ENCODE measurements around the gene CSN2.

CSN2 gene, protein sequence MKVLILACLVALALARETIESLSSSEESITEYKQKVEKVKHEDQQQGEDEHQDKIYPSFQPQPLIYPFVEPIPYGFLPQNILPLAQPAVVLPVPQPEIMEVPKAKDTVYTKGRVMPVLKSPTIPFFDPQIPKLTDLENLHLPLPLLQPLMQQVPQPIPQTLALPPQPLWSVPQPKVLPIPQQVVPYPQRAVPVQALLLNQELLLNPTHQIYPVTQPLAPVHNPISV

DNA sequence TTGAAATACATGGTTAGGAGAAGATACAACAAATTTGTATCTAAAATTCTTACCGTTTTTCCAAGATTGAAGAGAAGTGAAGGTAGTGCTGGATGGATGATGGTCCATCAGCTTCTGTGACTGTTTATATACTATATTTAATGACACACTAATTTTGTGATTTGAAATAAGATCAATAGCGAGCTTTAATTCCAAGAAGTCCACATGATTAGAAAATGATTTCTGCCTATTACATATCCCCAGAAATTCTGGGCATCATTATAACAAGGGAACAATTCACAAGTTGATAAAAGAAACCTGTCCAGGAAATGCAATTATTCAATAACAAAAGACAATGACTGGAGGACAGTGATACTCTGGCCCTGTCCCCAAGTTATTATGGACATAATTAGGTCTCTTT, at the start of gene CSN2:
CSN2 (minus strand) TSS at position 101 of the 400 bp plus-strand sequence. CDS start 4,733 bp downstream, outside the sequence.
- no peak for TF ChIP-seq ZFX (IDR thresholded peaks at IDR 0.05)
- TF ChIP-seq, protein P1, sequence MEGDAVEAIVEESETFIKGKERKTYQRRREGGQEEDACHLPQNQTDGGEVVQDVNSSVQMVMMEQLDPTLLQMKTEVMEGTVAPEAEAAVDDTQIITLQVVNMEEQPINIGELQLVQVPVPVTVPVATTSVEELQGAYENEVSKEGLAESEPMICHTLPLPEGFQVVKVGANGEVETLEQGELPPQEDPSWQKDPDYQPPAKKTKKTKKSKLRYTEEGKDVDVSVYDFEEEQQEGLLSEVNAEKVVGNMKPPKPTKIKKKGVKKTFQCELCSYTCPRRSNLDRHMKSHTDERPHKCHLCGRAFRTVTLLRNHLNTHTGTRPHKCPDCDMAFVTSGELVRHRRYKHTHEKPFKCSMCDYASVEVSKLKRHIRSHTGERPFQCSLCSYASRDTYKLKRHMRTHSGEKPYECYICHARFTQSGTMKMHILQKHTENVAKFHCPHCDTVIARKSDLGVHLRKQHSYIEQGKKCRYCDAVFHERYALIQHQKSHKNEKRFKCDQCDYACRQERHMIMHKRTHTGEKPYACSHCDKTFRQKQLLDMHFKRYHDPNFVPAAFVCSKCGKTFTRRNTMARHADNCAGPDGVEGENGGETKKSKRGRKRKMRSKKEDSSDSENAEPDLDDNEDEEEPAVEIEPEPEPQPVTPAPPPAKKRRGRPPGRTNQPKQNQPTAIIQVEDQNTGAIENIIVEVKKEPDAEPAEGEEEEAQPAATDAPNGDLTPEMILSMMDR (conservative IDR thresholded peaks at IDR 0.05), result no peak
- no peak within 1 kb of the TSS for H3K27ac ChIP-seq

DNA sequence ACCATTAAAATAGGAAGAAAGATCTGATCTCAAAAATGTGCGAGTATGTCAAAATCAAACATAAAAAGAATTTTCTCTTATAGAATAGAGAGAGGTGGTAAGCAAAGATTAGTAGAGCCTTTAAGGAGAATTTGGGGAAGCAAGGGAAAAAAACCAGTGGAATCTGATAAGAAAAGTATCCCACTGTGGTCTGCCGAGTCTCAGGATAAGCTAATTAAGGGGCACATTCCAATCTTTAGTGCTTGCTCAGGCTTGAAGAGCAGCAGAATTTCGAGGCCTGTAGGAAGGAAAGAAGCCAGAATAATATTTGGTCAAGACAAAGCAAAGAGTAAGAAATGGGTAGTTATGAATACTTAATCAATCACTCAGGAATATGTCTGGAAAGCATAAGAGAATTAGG, 43.2 kb upstream of the CSN2 start:
- TF ChIP-seq ZFX (IDR thresholded peaks at IDR 0.05), result no peak
- TF ChIP-seq, protein P1 (conservative IDR thresholded peaks at IDR 0.05), result no peak

DNA sequence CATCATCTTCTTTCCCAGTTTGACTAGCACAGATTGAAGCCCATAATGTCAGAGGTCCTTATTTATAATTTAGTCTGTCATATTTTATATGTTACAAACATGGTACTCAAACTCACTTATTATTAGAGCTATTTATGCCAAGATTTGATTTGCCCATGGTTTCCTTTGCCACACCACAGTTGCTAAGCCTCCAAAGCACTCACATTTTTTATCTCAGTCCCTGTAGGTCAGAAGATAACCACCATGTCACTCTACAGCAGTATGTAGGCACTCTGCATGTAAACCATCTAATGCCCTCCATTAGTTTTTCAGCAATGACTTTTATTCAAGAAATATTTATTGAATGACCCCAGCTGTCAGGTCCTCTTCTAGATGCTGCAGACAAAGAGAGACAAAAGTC, 37.0 kb upstream of the CSN2 start:
- no peak for TF ChIP-seq ZFX (IDR thresholded peaks at IDR 0.05)
- TF ChIP-seq, protein P1 (conservative IDR thresholded peaks at IDR 0.05), result no peak
- no peak overlapping the region for H3K27ac ChIP-seq

More for the DNA sequence above, 43.2 kb upstream of the CSN2 start:
- no peak overlapping the region for H3K27ac ChIP-seq

DNA sequence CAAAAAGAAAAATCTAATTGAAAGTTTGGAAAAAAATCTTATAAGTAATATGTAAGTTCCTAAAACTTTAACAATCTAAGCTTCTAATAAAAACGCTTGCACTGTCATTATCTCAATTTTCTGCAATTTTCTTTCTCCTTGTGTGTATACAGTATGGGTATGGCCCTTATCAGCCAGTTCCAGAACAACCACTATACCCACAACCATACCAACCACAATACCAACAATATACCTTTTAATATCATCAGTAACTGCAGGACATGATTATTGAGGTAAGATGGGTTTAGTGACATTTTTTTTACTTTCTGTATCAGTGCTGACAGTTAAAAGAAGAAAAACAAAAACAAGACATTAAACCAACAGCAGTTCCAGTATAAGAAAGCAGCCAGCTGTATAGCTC, 35.2 kb upstream of the CSN2 start:
- H3K27ac ChIP-seq, result no peak overlapping the region
- no peak for TF ChIP-seq ZFX (IDR thresholded peaks at IDR 0.05)
- TF ChIP-seq, protein P1 (conservative IDR thresholded peaks at IDR 0.05), result no peak

DNA sequence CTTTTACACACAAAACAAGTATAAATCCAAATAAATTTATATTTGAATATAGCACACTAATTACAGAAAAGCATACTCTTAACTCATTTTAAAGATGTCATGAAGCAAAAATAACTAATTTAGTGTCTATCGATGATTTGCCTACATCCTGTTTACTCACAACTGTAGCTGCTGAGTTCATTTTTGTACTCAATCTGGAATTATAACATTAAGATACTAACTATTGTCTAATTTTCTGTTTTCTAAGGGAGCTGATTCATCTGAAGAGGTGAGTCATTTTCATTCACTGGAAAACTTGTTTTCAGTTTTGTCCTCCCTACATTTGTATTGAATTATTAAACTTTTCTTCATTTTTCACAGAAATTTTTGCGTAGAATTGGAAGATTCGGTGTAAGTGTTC, 33.9 kb upstream of the CSN2 start:
- TF ChIP-seq ZFX (IDR thresholded peaks at IDR 0.05), result no peak
- TF ChIP-seq, protein P1 (conservative IDR thresholded peaks at IDR 0.05), result no peak
- no peak overlapping the region for H3K27ac ChIP-seq

DNA sequence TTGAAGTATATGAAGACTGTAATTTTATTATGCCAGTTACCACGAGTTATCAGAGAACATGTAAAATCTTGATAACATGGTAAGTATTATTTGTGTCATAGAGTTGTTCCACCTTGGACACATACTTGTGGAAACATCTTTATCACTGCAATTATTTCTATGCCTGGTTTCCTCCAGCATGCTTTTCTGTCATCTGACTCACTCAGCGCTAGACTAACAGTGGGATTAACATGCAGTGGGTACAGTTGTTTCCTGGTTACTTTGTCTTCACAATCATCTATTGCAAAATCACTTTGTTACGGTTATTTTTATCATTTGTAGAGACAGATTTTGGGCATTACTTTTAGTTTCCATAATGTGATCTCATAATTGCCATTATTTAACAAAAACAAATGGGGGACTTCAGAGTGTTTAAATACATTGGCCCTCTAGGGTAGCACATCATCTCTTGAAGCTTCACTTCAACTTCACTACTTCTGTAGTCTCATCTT, 30.0 kb upstream of the CSN2 start, which contains the start of gene STATH:
STATH (plus strand) TSS at position 441 of the 491 bp plus-strand sequence. CDS start 2,472 bp downstream, outside the sequence.
- TF ChIP-seq ZFX (IDR thresholded peaks at IDR 0.05), result no peak
- TF ChIP-seq, protein P1 (conservative IDR thresholded peaks at IDR 0.05), result no peak
- H3K27ac ChIP-seq, result no peak within 1 kb of the TSS

DNA sequence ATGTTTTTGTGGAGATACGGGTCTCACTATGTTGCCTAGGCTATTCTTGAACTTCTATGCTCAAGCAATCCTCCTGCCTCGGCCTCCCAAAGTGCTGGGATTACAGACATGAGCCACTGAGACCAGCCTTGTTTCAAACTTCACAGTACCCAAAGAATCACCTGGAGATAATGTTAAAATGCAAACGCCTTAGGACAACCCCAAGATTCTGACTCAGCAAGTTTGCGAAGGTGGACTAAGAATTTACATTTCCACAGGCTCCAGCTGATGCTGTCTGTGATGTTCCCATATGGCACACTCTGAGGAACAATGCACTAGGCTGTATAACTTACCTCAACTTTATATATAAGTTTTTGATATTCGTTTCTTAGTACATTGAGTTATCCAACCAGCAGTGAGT, 29.3 kb upstream of the CSN2 start:
- TF ChIP-seq ZFX (IDR thresholded peaks at IDR 0.05), result no peak
- TF ChIP-seq, protein P1 (conservative IDR thresholded peaks at IDR 0.05), result no peak
- H3K27ac ChIP-seq, result no peak overlapping the region
